Measurements from ENCODE around the gene HOXC5. TPM values are rescaled to one million over a fixed set of nuclear protein-coding genes. Genes with fewer than 3 reads are reported as not detected.

HOXC5 gene
- total RNA-seq, 1 donor, result 1.8 TPM

- H2AFZ ChIP-seq (ENCODE audit: low read length), result no peak overlapping the region
- H4K20me1 ChIP-seq (ENCODE audit: insufficient read depth, low read length), result peaks cover 16% of the 10 kb centered on the region
- DNase-seq (ENCODE audit: insufficient read length, low spot score, missing footprints), result no peak
- H3K4me2 ChIP-seq (ENCODE audit: insufficient read depth, low read length), result no peak overlapping the region
- peaks cover 84% of the 10 kb centered on the region for H3K79me2 ChIP-seq (ENCODE audit: insufficient read depth, low read length)
- TF ChIP-seq CTCF (IDR thresholded peaks at IDR 0.05; ENCODE audit: extremely low read depth, low read depth, low read length), result no peak
- no peaks in the 10 kb centered on the region for H3K9me3 ChIP-seq (ENCODE audit: low read depth, low read length)
- H3K4me1 ChIP-seq (ENCODE audit: insufficient read depth, low read length), result peaks cover 41% of the 10 kb centered on the region
- peaks cover 10% of the 10 kb centered on the region for H3K36me3 ChIP-seq (ENCODE audit: insufficient read depth, low read length)
- no peaks in the 10 kb centered on the region for H3K27me3 ChIP-seq (ENCODE audit: insufficient read depth, low read length)
- H3K27ac ChIP-seq (ENCODE audit: low read depth, low read length), result no peak overlapping the region
- H3K4me3 ChIP-seq (ENCODE audit: insufficient read depth, low read length), result no peak overlapping the region
Observed at GRCh38 chr12:54002915-54003389, 29.9 kb upstream of the HOXC5 start.

GRCh38 chr12:54003625-54004024 lies 29.2 kb upstream of the HOXC5 start:
- H3K79me2 ChIP-seq (ENCODE audit: insufficient read depth, low read length), result peaks cover 83% of the 10 kb centered on the region
- peaks cover 16% of the 10 kb centered on the region for H4K20me1 ChIP-seq (ENCODE audit: insufficient read depth, low read length)
- TF ChIP-seq CTCF (IDR thresholded peaks at IDR 0.05; ENCODE audit: extremely low read depth, low read depth, low read length), result no peak
- H3K9me3 ChIP-seq (ENCODE audit: low read depth, low read length), result no peaks in the 10 kb centered on the region
- no peak overlapping the region for H3K4me3 ChIP-seq (ENCODE audit: insufficient read depth, low read length)
- no peak overlapping the region for H2AFZ ChIP-seq (ENCODE audit: low read length)
- no peak for DNase-seq (ENCODE audit: insufficient read length, low spot score, missing footprints)
- H3K4me2 ChIP-seq (ENCODE audit: insufficient read depth, low read length), result no peak overlapping the region
- peaks cover 10% of the 10 kb centered on the region for H3K36me3 ChIP-seq (ENCODE audit: insufficient read depth, low read length)
- no peaks in the 10 kb centered on the region for H3K27me3 ChIP-seq (ENCODE audit: insufficient read depth, low read length)
- peaks cover 40% of the 10 kb centered on the region for H3K4me1 ChIP-seq (ENCODE audit: insufficient read depth, low read length)
- H3K27ac ChIP-seq (ENCODE audit: low read depth, low read length), result no peak overlapping the region

- no peaks in the 10 kb centered on the region for H3K27me3 ChIP-seq (ENCODE audit: insufficient read depth, low read length)
- H3K4me3 ChIP-seq (ENCODE audit: insufficient read depth, low read length), result no peak overlapping the region
- peaks cover 80% of the 10 kb centered on the region for H3K79me2 ChIP-seq (ENCODE audit: insufficient read depth, low read length)
- H4K20me1 ChIP-seq (ENCODE audit: insufficient read depth, low read length), result peaks cover 16% of the 10 kb centered on the region
- peak; percentile 25 for TF ChIP-seq CTCF (IDR thresholded peaks at IDR 0.05; ENCODE audit: extremely low read depth, low read depth, low read length)
- no peak overlapping the region for H2AFZ ChIP-seq (ENCODE audit: low read length)
- H3K36me3 ChIP-seq (ENCODE audit: insufficient read depth, low read length), result peaks cover 10% of the 10 kb centered on the region
- DNase-seq (ENCODE audit: insufficient read length, low spot score, missing footprints), result peak; percentile 83
- peaks cover 38% of the 10 kb centered on the region for H3K4me1 ChIP-seq (ENCODE audit: insufficient read depth, low read length)
- no peaks in the 10 kb centered on the region for H3K9me3 ChIP-seq (ENCODE audit: low read depth, low read length)
- H3K27ac ChIP-seq (ENCODE audit: low read depth, low read length), result no peak overlapping the region
- H3K4me2 ChIP-seq (ENCODE audit: insufficient read depth, low read length), result no peak overlapping the region
Observed at GRCh38 chr12:54004063-54004840, 28.6 kb upstream of the HOXC5 start.

GRCh38 chr12:54004841-54005530 lies 27.9 kb upstream of the HOXC5 start:
- H3K27ac ChIP-seq (ENCODE audit: low read depth, low read length), result no peak overlapping the region
- peak overlapping the region; percentile 66 for H3K4me3 ChIP-seq (ENCODE audit: insufficient read depth, low read length)
- H3K36me3 ChIP-seq (ENCODE audit: insufficient read depth, low read length), result peaks cover 10% of the 10 kb centered on the region
- no peak for TF ChIP-seq CTCF (IDR thresholded peaks at IDR 0.05; ENCODE audit: extremely low read depth, low read depth, low read length)
- H3K4me2 ChIP-seq (ENCODE audit: insufficient read depth, low read length), result peak overlapping the region; percentile 92
- peaks cover 82% of the 10 kb centered on the region for H3K79me2 ChIP-seq (ENCODE audit: insufficient read depth, low read length)
- H2AFZ ChIP-seq (ENCODE audit: low read length), result no peak overlapping the region
- peaks cover 16% of the 10 kb centered on the region for H4K20me1 ChIP-seq (ENCODE audit: insufficient read depth, low read length)
- no peaks in the 10 kb centered on the region for H3K9me3 ChIP-seq (ENCODE audit: low read depth, low read length)
- no peak for DNase-seq (ENCODE audit: insufficient read length, low spot score, missing footprints)
- H3K4me1 ChIP-seq (ENCODE audit: insufficient read depth, low read length), result peaks cover 42% of the 10 kb centered on the region
- H3K27me3 ChIP-seq (ENCODE audit: insufficient read depth, low read length), result no peaks in the 10 kb centered on the region

Data from osteoblast (primary cell).